GM12878 (cell line): Measurements from ENCODE around the gene ANKRD53. TPM values are rescaled to one million over a fixed set of nuclear protein-coding genes. Genes with fewer than 3 reads are reported as not detected.

Source experiments
- CUX1 ChIP-seq: IDR thresholded peaks from 2 replicates; pipeline ENCODE4 v1.6.1; 2012; ENCODE audit warnings: improper control_type of control experiment, low read depth, low read length; ENCODE audit not compliant: insufficient replicate concordance
- RFX5 ChIP-seq: IDR thresholded peaks from 2 replicates; pipeline ENCODE4 v1.6.1; 2011; ENCODE audit warnings: low read depth, low read length, improper control_type of control experiment
- ZNF592 ChIP-seq: fragments of 450-650 bp; IDR thresholded peaks from 2 replicates; pipeline ENCODE4 v1.6.1; 2017; ENCODE audit warnings: mild to moderate bottlenecking, moderate library complexity
- polyA plus RNA-seq, 11 experiments: library from polyadenylated mRNA; depleted of rRNA in 4 of 11; unstranded in 6 of 11; stranded (reverse) in 5 of 11; fragments of >200 nt; fragmentation: Nextera tagmentation in 4 of 11; fragmentation: Illumina TruSeq in 1 of 11; extraction: Ambion mirVana in 4 of 11; extraction: Trizol in 1 of 11; gene quantifications; 1 replicate in 1 of 11; 2 replicates in 10 of 11; pipeline versions ENCODE4 v1.2.1 to v1.2.3, GENCODE V29; 2011 to 2016; ENCODE audit warnings: inconsistent platforms in 2 of 11, missing spikeins in 2 of 11, low read depth in 1 of 11
- total RNA-seq, 4 experiments: library from RNA; depleted of rRNA in 3 of 4; stranded (reverse); fragments of >200 nt in 3 of 4; fragmentation: Illumina TruSeq in 1 of 4; extraction: Trizol in 1 of 4; gene quantifications; 2 replicates each; pipeline versions ENCODE4 v1.2.1 to v1.2.3, GENCODE V29; 2013 to 2021

Gene ANKRD53
- total and polyA plus RNA-seq, 10 of the 15 experiments (the other 5 are each of a cell fraction or from before 2014, with no cell fraction given), result 0.04 TPM; not detected in 8

- no peak for TF ChIP-seq CUX1
- TF ChIP-seq ZNF592, result no peak
- TF ChIP-seq RFX5, result no peak
Measured at GRCh38 chr2:70938586-70938950, 39.9 kb upstream of the ANKRD53 start (continued).
